ENCODE measurements around the gene CD74.

The CD74 gene

DNA sequence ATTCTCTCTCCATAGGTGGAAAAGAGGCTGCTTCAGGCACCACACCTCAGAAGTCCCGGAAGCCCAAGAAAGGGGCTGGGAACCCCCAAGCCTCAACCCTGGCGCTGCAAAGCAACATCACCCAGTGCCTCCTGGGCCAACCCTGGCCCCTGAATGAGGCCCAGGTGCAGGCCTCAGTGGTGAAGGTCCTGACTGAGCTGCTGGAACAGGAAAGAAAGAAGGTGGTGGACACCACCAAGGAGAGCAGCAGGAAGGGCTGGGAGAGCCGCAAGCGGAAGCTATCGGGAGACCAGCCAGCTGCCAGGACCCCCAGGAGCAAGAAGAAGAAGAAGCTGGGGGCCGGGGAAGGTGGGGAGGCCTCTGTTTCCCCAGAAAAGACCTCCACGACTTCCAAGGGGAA is 16.4 kb downstream of the CD74 start:
- no peak for DNase-seq (ENCODE audit: low spot score)

- DNase-seq (ENCODE audit: low spot score), result no peak
Measured at GRCh38 chr5:150395688-150395975, 17.1 kb downstream of the CD74 start.

DNA sequence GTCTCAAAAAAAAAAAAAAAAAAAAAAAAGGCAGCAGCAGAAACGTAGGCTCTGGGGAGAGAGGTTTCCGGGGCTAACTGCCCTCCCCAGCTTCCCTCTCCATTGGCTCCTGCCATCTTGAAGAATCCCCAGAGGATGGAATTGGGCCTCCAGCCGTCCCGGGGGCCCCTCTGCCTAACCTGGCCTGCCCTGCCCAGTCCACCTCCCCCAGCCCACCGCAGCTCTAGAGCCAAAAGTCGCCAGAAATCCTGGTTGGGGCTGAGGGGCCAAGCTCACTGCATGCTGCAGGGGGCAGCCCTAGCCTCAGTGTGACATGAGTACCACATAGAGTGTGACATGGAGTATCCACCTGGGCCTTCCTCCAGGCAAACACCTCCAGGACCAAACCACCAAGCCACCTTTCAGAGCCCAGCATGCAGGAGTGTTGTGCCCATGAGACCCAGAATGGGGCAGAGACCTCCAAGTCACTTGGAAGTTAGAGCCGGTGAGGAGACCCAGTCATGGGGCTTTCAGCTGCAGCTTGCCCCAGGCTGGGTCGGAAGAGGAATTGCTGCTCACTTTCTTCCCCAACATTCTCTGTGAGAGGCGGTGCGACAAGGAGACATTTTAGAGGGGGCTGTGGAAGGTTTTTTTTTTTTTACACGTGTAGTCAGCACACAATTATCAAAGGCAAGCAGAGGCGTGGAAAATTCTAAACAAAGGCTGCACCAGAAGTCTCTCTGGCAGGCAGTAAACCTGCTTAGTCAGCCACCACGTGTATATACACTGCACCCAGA is 17.6 kb downstream of the CD74 start:
- DNase-seq (ENCODE audit: low spot score), result no peak

GRCh38 chr5:150394131-150394530 is 18.6 kb downstream of the CD74 start:
- DNase-seq (ENCODE audit: low spot score), result no peak

DNA sequence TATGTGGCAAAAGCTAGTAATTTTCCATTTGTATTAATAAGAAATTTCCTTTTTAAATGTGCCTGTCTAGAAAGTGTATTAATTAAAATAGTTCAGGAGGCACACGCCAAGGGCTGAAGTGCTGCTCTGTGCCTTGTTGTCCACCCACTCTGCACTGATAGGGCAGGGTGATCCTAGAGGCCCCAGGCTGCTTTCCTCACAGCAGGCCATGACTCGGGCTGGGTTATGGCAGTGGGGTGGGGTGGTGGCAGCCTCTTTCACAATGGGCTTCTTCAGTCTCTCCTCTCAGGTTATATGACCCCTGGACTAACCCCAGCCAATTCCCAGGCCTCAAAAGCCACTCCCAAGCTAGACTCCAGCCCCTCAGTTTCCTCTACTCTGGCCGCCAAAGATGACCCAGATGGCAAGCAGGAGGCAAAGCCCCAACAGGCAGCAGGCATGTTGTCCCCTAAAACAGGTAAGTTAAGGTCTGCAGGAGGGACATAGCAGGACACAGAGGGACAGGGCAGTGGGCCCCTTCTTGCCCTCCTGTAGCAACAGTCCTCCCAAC is 19.5 kb downstream of the CD74 start:
- no peak for DNase-seq (ENCODE audit: low spot score)

- DNase-seq (ENCODE audit: low spot score), result no peak
Measured at GRCh38 chr5:150392680-150393079, 20.0 kb downstream of the CD74 start.

GRCh38 chr5:150391986-150392385 is 20.7 kb downstream of the CD74 start:
- DNase-seq (ENCODE audit: low spot score), result no peak

GRCh38 chr5:150391064-150391834 is 21.5 kb downstream of the CD74 start:
- no peak for DNase-seq (ENCODE audit: low spot score)

GRCh38 chr5:150389531-150390266 is 23.0 kb downstream of the CD74 start:
- no peak for DNase-seq (ENCODE audit: low spot score)

- DNase-seq (ENCODE audit: low spot score), result no peak
Measured at GRCh38 chr5:150386024-150386855, 26.5 kb downstream of the CD74 start.

DNA sequence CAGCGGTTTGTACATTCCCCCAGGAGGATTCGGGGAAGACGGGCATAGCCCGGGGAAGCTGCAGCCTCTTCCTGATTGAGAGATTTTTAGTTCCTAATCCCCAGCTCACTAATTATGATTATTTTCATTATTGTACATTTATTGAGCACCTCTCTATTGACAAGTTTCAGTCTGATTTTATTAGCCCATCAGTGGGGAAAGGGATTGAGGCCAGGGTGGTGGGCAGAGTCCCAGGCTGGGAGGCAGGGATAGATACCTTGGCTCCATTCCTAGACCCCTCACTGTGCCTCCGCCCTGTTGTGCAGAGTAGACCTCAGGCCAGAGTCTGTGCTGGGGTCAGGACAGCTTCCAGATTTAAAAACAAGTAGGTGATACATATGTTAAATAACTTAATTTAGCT is 28.0 kb downstream of the CD74 start:
- no peak for DNase-seq (ENCODE audit: low spot score)

- no peak for DNase-seq (ENCODE audit: low spot score)
Measured at GRCh38 chr5:150377964-150378694, 34.6 kb downstream of the CD74 start.

DNA sequence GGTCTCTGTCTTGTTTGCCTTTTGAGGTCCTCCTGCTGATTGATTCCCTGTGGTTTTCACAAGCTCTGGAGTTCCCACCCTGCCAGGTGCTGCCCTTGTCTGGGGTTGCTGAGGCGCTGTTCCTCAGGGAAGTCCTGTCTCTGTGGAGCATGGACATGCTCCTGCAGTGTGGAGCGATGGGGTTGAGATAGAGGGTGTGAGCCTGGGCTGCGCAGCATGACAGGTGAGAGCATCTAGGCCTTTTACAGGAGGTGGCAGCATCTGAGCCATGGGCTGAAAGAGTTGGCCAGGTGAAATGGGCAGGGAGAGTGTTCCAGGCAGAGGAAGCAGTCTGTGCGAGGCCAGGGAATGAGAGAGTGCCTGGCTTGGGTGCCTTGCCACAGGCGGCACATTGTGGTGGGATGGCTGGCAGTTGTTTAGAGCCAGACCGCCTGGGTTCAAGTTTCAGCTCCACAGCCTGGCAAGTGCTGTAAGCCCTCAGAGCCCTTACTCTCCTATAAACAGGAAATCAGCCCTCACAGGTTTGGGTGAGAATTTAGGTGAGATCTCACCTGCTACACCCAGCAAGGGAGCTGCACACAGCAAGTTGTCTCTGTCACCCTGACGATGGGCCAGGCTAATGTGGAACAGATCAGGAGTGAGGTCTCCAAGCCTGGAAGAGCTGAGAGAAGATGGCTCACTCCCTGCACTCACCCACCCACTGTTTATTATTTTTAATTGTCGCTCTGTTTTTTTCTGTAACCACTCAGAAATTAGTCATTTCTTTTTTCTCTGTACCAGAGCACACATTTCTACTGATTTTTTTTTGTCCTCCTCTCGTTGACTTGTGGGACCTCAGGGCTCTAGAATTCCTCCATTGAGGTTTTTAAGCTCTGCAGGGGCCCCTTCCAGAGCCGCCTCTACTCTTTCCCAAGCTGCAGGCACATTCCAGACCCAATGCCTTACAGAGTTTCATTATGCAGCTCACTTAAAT is 35.6 kb downstream of the CD74 start:
- no peak for DNase-seq (ENCODE audit: low spot score)

- no peak for DNase-seq (ENCODE audit: low spot score)
Measured at GRCh38 chr5:150374651-150375050, 38.1 kb downstream of the CD74 start.

GRCh38 chr5:150372639-150373038 is 40.1 kb downstream of the CD74 start:
- no peak for DNase-seq (ENCODE audit: low spot score)

GRCh38 chr5:150368526-150368925 is 44.2 kb downstream of the CD74 start:
- DNase-seq (ENCODE audit: low spot score), result no peak

DNA sequence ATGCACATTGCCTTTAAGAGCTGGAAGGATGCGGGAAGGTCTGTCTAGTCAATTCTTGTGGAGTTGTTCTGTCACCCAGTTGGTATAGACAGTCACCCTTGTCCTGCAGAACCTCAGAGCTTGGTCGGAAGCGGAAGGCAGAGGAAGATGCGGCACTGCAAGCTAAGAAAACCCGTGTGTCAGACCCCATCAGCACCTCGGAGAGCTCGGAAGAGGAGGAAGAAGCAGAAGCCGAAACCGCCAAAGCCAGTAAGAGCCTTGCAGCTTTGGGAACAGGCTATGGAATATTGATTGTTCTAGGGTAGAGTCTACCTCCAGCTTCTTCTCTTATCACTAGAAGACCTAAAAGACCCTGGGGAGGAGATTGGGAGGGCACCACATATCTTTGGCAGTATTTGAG is 48.7 kb downstream of the CD74 start:
- no peak for DNase-seq (ENCODE audit: low spot score)

DNA sequence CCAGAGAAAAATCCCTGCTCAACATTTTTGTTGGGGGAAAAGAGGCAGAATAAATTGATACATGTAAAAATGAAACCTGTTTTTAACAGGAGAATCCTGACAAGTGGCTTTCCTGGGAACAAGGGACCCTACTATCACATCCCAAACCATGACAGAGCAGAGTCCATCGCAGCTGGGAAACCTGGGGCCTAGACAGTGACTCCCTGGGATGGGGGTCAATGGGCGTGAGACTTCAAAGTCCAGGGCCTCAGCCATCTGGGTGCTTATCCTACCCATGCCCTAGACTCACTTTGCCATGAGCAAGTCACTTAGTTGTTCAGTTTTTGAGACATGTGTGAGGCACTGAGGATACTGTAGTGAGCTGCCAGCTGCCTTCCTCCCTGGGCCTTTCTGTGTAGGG is 49.5 kb downstream of the CD74 start:
- no peak for DNase-seq (ENCODE audit: low spot score)

DNA sequence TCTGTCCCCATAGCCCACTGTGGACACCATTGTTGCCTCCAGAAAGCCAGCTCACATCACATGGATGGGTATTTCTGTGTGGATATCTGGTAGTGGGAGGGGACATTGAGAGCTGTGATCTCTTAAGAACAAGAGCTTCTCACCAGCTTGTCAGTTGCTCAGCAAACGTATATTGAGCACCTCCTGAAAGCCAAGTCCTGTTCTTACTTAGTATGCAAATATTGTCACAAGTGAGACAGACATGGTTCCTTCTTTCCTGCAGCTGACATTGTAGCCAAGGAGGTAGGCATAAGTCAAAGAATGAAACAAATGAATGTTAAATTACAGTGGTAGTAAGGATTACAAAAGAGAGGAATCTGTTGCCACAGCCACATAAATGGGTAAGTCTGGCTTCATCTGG is 51.4 kb downstream of the CD74 start:
- no peak for DNase-seq (ENCODE audit: low spot score)

Measured in pons (tissue), 1 donor.